ENCODE data around the gene ARMC5. TPM values are rescaled to one million over a fixed set of nuclear protein-coding genes. Genes with fewer than 3 reads are reported as not detected.
A peak's percentile ranks its signal among the peaks of the same experiment; 100 is the strongest.
"Not testable (repeated sequence)": the region's sequence is repeated elsewhere in the genome, so short reads cannot be mapped to it uniquely, and the experiment has no call there.

ARMC5 gene
- total RNA-seq, 4 donors from 2014 or later: 9.7 to 24.3 (median 17.9) TPM

GRCh38 chr16:31441956-31442355 is 17.3 kb upstream of the ARMC5 start:
- H3K36me3 ChIP-seq: no peaks in the 10 kb centered on the region
- DNase-seq (ENCODE audit: low spot score in 2 of 2): no peak
- TF ChIP-seq EP300 (IDR thresholded peaks at IDR 0.05) (no peak), POLR2AphosphoS5 (IDR thresholded peaks at IDR 0.05) (no peak), CTCF (IDR thresholded peaks at IDR 0.05) (no peak), POLR2A (IDR thresholded peaks at IDR 0.05) (no peak)
- H3K27me3 ChIP-seq: no peaks in the 10 kb centered on the region
- no peaks in the 10 kb centered on the region for H3K9me3 ChIP-seq
- peak overlapping the region; percentile 52 for H3K4me3 ChIP-seq
- peak overlapping the region; percentile 60 for H3K27ac ChIP-seq
- H3K4me1 ChIP-seq: peaks cover 5% of the 10 kb centered on the region
- 60% methylated on average over 33 of the region's 34 CpGs for WGBS

GRCh38 chr16:31445931-31446330 is 13.4 kb upstream of the ARMC5 start:
- H3K27ac ChIP-seq; H3K4me3 ChIP-seq; H3K9me3 ChIP-seq; H3K4me1 ChIP-seq; H3K27me3 ChIP-seq; H3K36me3 ChIP-seq; DNase-seq (ENCODE audit: low spot score in 2 of 2): not testable (repeated sequence)
- WGBS: 80% methylated on average over 6 of the region's 6 CpGs

- peak; percentile 17 to 37 for DNase-seq (ENCODE audit: low spot score in 2 of 2)
- TF ChIP-seq POLR2AphosphoS5 (IDR thresholded peaks at IDR 0.05) (no peak), CTCF (IDR thresholded peaks at IDR 0.05) (no peak), EP300 (IDR thresholded peaks at IDR 0.05) (no peak)
- Histone ChIP-seq H3K27me3 (no peaks in the 10 kb centered on the region), H3K36me3 (no peaks in the 10 kb centered on the region), H3K4me3 (no peak overlapping the region), H3K4me1 (peaks cover 51% of the 10 kb centered on the region), H3K9me3 (no peaks in the 10 kb centered on the region), H3K27ac (no peak overlapping the region)
- 79% methylated on average over 5 of the region's 5 CpGs for WGBS
These were observed 8.1 kb upstream of the ARMC5 start for GRCh38 chr16:31451201-31451600.

GRCh38 chr16:31451681-31452351 is 7.5 kb upstream of the ARMC5 start:
- peaks cover 57% of the 10 kb centered on the region for H3K4me1 ChIP-seq

GRCh38 chr16:31452631-31453106 is 6.6 kb upstream of the ARMC5 start:
- no peak for TF ChIP-seq CTCF (IDR thresholded peaks at IDR 0.05)
- no peak for TF ChIP-seq POLR2AphosphoS5 (IDR thresholded peaks at IDR 0.05)
- DNase-seq (ENCODE audit: low spot score in 2 of 2): peak in 1 of 2 donors; percentile 35
- peak overlapping the region; percentile 91 for H3K27ac ChIP-seq
- H3K36me3 ChIP-seq: no peaks in the 10 kb centered on the region
- H3K27me3 ChIP-seq: no peaks in the 10 kb centered on the region
- WGBS: 40% methylated on average over 3 of the region's 3 CpGs
- no peak overlapping the region for H3K4me3 ChIP-seq
- peaks cover 65% of the 10 kb centered on the region for H3K4me1 ChIP-seq
- H3K9me3 ChIP-seq: no peaks in the 10 kb centered on the region

More at GRCh38 chr16:31451681-31452351, 7.5 kb upstream of the ARMC5 start:
- Histone ChIP-seq H3K36me3 (no peaks in the 10 kb centered on the region), H3K27ac (peak overlapping the region; percentile 91), H3K9me3 (no peaks in the 10 kb centered on the region), H3K27me3 (no peaks in the 10 kb centered on the region), H3K4me3 (no peak overlapping the region)
- peak; percentile 70 to 75 for DNase-seq (ENCODE audit: low spot score in 2 of 2)
- WGBS: 45% methylated on average over 11 of the region's 11 CpGs
- TF ChIP-seq POLR2AphosphoS5 (IDR thresholded peaks at IDR 0.05): no peak
- no peak for TF ChIP-seq POLR2A (IDR thresholded peaks at IDR 0.05)
- TF ChIP-seq CTCF (IDR thresholded peaks at IDR 0.05): peak; percentile 50 to 69
- TF ChIP-seq EP300 (IDR thresholded peaks at IDR 0.05): no peak
